Right renal pelvis (tissue), 4 donors: ENCODE measurements around the gene TSFM. TPM values are rescaled to one million over a fixed set of nuclear protein-coding genes. Genes with fewer than 3 reads are reported as not detected.

Experiments
- DNase-seq, 4 donors: peaks; one replicate each; pipeline ENCODE4 v3.0.0-alpha.2; 2013; ENCODE audit warnings: low read depth in 4 of 4, low spot score in 3 of 4, missing footprints in 1 of 4
- polyA plus RNA-seq, 4 donors: library from polyadenylated mRNA; unstranded; fragments of 120-200 nt; gene quantifications; one replicate each; pipeline ENCODE4 v1.2.1, GENCODE V29; 2013; ENCODE audit not compliant: insufficient read length in 4 of 4

TSFM gene
- polyA plus RNA-seq: 10 to 100 TPM; 40.8 to 52.9 (median 45.5) TPM

DNA sequence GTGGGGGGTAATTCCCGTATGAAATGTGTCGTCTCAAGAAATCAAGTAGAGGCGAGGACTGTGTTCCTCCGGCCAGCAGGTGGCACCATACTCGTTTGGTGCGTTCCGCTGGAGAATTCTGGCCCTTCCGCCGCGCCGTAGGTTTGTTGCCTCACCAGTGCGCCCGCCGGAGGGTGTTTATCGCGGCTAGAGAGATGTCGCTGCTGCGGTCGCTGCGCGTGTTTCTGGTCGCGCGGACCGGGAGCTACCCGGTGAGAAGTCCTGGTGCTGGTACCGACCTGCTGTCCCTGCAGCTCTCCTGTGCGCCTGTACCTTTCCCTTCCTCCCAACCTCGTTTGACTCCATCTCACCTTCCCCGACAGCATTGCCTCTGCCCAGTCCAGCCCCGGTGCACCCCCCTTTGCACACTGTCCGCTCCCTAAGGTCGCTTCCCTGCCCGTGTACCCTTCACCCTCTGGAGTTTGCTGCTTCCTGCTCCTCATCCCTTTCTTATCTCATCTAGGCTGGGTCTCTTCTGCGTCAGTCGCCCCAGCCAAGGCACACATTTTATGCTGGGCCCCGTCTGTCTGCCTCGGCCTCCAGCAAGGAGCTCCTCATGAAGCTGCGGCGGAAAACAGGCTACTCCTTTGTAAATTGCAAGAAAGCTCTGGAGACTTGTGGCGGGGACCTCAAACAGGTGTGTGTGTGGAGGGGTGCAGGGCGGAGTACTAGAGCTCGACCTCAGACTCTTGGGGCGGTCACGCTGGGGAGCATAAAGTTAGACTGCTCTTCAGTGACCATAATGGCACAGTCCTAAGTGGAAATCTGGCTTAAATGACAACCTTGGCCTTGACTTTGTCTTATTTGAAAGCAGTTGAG, at the start of gene TSFM:
Gene TSFM (plus strand): TSS at position 180 of the 858 bp plus-strand sequence. CDS start 15 bp downstream, at position 195.
- peak; percentile 91 to 96 (median 93) for DNase-seq

DNA sequence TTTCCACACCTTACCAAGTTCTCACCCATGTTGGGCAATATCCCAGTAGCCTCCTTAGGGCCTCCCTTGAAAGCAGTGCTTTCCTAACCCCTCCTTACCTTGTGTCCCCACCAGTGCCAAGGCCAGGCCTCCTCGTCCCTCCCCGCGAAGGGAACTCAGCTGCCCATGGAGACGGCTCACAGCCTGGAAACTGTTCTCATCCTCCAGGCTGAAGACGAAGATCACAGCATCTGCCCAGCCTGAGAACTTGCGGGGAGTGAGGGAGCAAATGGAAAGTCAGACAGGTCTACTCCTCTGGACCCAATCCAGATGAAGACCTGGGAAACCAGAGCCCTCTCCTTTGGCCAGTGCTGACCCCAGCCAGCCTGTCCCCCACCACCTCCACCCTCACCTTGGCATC, 48.7 kb upstream of the TSFM start:
- no peak for DNase-seq

DNA sequence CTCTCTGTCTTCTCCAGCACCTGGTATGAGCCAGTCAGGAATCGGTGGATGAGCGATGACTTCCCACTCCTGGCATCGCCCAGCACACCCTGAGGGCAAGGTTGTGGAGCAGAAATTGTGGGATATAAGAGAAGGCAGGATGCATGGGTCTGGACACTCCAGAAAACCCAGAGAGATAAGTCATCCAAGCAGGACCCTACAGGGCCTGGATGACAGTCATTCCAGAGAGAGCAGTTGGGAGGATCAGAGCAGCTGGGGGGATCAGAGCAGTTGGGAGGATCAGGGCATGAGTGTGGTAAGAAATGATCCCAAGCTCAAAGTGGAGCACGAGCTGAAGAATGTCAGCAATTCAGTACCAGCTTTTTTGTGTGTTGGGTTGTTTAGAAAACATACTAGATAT, 48.0 kb upstream of the TSFM start:
- DNase-seq: no peak

DNA sequence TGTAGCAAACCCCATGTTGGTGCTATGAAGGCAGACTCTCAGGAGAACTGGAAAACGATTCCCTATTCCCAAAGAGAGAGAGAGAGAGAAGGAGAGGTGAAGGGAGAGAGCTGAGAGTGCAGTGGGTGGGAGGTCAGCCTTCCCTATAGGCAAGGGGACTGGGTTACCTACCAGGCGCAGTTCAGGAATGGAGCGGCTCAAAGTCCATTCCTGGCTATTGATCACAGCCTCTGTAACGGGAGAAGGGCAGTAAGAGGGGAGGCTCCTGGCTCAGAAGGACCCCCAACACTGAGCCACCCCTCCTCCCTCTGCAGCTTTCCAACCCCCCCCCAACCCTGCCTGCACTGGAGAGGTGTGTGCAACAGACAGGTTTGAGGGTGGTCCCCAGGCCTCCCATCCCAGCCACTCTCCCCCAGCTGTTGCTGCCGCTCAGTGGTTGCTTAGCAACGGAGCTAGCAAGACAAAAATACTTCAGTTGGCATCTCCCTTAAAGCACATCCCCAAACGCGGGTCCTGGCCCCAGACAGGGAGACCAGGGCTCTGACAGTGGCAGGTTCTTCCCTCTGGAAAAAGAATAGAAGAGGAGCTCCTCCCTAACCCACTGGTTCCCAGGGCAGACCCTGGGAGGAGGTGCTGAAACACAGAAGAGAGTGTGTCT, 47.3 kb upstream of the TSFM start:
- no peak for DNase-seq

DNA sequence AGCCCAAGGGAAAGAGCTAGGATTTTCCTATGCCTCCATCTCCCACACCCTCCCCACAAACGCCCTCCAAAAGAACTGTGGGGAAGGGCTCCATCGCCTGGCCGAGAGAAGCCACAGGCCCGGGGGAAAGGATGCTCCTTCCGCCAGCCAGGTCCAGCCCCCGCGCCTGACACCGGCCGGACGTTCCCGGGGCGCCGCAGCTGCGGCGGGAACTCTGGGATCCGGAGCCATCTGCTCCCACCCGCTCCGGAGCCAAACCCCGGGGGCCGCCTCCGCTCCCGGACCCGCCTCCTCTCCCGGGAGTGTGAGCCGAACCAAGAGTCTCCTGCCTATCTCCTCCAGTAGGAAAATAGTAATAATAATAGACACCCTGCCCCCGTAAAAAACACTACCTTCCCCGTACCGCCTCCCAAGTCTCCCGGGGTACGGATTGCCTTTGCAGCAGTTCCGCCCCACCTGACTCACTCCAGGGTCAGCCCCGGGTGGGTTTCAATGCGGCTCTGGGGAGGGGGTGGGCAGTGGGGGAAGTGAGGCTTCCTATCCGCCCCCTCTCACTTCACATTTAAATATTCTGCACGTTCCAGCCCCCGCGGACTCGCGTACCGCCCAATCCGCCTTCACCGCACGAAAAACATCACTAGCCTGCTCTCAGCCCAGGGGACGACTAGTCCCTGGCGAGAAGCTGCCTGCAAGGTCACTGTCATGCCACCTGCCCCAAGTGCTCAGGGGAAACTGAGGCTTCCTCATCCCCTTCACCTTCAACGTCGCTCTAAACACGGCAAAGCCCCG, 46.4 kb upstream of the TSFM start:
- DNase-seq: no peak

DNA sequence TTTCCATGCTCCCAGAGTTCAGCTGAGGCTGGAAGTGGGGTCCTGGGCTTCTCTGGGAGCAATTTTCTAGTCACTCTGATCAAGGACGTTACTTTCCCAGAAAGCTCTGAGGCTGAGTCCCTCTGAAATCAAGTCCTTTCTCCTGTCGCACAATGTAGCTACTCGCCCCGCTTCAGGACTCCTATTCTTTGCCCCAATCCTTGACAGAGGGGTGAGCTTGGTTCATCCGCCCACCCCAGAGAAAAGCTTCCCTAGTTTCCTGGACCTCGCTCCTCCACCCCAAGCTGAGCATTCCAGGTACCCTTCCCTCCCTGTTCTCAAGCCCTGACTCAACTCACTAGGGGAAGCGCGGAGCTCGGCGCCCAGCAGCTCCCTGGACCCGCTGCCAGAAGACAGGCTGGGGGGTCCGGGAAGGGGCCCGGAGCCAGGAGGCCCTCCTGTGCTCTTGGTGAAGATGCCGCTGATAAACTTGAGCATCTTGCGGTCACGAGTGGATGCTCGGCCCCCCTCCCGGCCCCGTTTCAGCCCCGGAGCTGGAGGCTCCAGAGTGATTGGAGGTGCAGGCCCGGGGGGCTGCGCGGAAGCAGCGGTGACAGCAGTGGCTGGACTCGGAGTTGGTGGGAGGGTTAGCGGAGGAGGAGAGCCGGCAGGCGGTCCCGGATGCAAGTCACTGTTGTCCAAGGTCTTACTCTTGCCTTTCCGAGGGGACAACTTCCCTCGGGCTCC, 45.7 kb upstream of the TSFM start:
- DNase-seq: no peak

DNA sequence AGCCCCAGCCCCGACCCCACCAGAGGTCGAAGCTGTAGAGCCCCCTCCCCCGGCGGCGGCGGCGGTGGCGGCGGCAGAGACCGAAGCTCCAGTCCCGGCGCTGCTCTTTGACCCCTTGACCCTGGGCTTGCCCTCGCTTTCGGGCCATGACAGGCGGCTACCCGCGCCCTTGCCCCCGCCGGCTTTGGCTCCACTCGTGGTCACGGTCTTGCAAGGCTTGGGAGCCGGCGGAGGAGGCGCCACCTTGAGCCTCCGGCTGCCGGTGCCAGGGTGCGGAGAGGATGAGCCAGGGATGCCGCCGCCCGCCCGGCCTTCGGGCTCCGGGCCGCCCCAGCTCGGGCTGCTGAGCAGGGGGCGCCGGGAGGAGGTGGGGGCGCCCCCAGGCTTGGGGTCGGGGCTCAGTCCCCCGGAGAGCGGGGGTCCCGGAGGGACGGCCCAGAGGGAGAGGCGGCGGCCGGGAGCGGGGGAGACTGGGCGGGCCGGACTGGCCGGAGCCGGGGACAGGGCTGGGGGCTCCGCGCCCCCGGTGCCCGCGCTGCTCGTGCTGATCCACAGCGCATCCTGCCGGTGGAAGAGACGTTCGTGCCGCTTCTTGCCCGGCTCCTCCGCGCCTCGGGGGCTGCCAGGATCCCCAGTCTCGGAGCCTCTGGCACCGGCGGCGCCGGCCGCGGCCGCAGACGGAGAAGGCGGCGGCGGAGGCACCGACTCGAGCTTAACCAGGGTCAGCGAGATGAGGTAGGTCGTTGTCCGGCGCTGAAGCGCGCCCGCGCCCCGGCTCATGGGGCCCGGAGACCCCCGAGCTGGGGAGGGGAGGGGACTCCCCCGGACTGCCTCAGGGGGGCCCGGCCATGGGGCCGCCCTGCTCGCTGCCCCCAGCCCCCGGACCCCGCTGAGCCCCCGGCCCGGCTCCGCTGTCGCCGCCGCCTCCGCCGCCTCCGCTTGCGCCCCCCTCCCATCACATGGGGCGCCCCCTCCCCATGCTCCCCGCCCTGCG, 44.8 kb upstream of the TSFM start:
- no peak for DNase-seq

DNA sequence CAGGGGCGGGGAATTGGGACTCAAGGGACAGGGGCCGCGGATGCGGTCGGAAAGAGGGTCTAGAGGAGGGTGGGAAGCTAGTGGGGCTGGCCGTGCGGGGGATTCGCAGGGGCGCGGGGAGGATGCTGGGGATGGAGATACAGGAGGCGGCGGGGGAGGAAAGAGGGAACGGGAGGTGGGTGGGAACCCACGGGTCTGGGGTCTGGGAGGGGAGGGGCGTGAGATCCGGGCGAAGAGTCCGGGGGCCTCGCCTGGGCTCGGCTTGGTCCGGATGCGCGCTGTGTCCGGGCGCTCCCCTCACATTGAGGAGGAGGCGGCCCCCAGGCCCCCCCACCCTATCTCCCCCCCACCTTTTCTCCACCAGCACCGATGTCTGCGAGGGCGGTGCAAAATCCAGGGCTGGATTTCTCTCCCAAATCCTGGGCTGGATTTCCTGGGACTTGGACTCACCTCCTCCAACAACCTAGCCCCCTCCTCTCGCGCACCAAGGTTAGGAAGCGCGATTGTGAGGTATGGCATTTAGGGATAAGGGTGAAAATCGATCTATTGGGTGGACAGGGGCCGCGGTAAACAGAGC, 43.8 kb upstream of the TSFM start, which contains the start of gene AGAP2:
Gene AGAP2 (minus strand): TSS at position 82 of the 577 bp plus-strand sequence. CDS start 496 bp downstream, outside the sequence.
- DNase-seq: no peak

DNA sequence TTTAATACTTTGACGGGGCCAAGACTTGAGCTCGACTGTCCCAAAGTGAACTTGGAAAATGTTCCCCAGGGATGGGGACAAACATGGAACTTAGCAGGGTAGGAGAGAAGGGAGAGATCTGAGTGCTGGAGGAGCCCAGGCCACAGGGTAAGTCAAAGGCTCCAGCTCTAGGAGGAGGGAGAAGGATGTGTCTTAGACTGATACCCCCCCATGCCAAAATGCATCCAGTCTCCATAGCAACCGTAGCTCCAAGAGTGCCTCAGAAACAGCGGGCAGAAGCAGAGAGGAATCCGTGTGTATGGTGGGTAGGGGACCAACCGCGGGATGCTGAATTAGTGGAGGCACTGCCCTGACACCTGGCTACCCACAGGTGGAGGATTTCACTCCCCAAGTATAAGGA, 43.2 kb upstream of the TSFM start:
- DNase-seq: no peak

DNA sequence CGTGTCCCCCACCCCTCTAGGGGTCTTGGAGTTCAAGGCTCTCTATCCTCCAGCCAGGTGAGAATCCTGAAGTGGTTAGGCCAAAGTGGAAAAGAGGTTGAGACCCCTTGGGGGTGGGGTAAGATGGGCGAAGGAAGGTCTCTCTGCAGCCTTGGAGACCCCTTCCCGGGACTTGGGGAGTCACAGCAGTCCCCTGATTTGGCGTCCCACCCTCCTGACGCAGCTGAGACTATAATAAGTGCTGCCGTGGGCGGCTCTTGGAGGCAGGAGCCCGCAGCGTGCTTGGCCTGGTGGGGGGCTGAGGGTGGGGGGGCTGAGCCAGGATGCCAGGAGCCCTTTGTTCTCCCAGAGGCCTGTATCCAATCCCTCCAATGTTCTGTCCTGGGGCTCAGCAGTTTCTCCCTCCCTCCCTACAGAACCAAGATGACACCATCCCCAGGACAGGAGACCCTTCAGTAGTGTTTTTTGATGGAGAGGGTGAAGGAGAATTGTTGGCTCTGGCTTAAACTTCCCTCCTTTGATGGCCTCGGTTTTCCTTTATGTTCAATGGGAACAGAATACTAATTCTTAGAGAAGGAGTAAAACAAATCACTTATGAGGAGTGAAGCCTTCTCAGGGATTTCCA, 42.6 kb upstream of the TSFM start:
- DNase-seq: no peak

DNA sequence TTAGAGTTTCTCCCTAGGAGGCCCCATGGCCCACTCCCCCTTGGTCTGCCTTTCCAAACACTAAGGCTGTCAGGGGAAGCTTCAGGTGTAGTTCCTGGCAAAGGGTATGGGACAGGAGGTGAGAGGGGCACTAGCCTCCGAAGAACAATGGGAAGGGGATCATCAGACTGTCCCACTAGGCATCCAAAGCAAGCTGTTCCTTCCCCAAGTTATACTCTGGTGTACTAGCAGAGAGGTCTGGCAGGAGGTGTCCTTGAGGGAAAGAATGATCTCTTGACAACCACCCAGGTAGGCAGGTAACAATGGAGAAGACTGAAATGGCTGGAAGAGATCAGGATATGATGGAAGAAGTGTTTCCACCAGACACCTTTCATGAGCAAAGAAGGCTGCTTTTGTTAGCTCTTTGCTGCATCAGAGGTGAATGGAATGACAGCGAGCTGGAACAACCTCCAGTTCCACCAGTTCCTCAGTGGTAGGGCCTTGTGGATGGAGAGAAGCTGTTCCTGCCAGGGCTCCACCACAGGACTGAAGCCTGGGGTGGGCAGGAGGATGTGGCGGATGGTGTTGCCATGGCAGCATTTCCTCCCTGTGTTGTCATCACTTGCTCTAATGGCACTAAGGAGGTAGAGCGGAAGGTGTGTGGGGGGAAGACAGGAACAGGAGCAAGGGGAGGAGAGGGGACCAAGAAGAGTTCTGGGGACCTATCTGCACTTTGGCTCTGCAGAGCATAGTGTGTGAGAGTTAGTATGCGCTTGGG, 41.8 kb upstream of the TSFM start:
- no peak for DNase-seq

DNA sequence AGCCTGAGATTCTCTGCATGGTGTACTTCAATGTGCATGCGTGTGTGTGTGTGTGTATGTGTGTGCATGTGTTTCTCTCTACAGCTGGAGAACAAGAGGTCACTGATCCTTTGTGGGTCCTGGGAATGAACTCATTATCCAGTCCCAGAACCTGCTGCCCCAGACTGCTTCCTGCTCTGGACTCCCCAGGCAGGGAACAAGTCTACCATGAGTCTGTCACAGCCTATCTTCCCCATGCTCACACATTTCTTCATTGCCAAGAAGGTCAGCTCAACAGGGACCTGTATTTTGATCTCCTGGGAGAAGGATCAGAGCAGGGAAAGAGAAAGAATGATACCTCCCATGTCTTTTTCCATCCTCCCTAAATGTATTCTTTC, 41.2 kb upstream of the TSFM start:
- DNase-seq: no peak

DNA sequence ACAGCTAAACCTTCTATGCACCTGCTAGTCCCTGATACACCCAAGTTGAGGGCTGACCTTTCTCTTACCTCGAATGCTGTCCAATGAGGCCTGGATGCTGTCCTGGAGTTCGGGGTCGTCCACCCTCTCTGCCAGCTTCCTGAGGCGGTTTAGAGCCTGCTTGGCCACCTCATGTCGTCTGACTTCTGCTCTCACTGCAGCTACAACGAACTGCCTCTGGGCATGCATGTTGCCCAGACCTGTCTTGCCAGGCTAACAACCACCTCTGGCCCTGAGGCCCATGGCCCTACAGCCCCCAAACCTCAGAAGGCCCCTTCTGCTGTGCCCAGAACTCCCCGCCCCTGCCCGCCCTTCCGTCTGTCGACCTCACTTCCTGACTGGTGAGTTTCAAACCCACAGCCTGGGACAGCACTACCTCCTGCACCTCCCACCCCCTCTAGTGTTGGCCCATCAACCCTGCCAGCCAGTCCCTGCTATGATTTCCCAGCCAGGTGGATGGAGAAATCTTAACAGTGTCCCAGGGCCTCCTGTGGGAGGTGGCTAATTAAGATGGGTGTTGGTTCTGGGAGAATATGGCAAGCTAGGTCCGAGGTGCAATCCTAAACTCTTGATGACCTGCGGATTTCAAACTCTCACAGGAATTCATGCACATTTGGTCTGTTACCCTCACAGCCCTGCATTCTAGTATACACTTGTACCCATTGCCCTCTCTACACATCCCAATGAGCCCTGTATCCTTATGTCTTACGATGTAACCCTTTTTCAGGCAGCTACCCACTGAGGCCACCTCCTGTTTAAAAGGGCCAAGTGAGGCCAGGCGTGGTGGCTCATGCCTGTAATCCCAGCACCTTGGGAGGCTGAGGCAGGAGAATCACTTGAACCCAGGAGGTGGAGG, 40.5 kb upstream of the TSFM start:
- no peak for DNase-seq

DNA sequence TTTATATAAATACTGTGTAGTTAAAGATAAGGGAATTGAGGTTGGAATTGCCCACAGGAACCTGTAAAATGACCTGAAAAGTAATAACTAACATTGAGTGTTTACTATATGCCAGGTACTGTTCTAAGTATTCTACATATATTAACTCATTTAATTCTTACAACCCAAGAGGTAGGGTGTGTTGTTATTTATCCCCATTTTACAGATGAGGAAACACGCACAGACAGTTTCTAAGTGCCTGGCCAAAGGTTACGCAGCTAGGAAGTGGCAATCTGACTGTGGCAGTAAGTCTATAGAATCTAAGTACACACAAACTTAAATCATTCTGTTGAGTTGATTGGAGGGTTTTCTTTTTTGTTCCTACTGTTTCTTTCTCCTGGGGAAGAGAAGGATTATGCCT, 38.8 kb upstream of the TSFM start:
- DNase-seq: no peak

DNA sequence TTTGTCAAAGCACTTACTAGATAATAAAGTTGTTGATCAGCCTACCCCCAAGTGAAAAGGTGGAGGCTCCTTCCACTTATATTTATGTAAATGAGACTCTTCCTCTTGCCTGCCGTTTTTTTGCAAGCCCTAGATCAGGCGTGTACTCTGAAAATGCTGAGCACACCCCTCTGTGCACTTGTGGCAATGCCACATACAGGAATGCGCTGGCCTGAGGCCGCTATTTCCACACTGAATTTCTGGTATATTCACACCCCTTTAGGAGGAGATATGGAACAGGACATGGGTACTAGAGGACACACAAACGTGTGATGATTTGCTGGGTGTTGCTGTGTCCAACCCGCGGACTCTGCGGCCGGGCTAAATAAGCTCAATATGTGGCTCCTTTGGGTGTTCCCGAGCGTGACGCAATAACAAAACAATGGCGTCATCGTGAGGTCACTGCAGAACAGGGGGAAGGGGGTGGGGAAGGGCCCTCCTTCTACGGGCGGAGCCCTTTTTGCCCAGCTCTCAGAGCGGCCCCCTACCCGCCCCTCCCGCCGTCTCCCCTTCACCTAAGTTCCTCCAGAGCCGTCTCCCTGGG, 38.3 kb upstream of the TSFM start:
- DNase-seq: no peak

DNA sequence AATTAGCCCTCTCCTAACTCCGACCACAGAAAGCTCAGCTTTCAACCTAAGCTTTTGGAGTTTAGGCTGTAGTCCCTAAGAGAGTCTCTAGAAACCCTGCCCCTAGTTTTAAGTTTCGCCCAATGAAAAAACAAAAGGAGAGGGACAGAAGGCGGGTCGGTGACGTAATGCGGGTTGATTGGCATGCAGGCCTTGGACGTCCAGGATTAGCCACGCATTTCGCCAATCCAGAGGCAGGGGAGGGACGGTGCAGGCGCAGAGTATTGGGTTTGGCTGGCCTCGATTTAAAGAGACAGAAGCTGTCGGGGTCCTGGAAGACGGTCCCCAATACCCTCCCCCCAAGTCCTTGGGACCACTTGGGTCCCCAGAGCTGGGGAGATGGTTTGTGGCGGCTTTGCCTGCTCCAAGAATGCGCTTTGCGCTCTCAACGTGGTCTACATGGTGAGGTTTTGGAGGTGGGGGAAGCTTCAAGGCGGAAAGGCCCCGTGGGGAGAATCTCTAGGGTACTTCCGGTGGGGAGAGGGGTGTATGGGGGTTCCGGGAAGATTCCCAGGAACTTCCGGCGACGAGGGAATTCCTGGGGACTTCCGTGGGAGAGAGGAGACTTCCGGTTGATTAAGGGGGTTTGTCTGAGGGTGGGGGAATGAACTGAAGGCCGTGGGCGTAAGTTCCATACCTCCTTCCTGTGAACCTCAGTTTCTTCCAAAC, 37.7 kb upstream of the TSFM start, which contains the start of gene TSPAN31:
Gene TSPAN31 (plus strand): TSS at position 263 of the 708 bp plus-strand sequence. CDS start 116 bp downstream, at position 379.
- DNase-seq: peak; percentile 95 to 98 (median 96)
